Measurements from ENCODE around the gene PAX2.

GRCh38 chr10:100877461-100877850, 132.1 kb downstream of the PAX2 start:
- TF ChIP-seq SP2 (IDR thresholded peaks at IDR 0.05; ENCODE audit: low read length) (no peak), CTCF (IDR thresholded peaks at IDR 0.05; ENCODE audit: control extremely low read depth in 1 of 3, insufficient read depth in 1 of 3, low read depth in 1 of 3, low read length in 3 of 3) (no peak), RXRA (IDR thresholded peaks at IDR 0.05; ENCODE audit: insufficient read depth, low read depth, low read length) (no peak), PHF8 (conservative IDR thresholded peaks at IDR 0.05; ENCODE audit: low read depth, low read length) (no peak), RAD21 (IDR thresholded peaks at IDR 0.05 in 1 of 2, conservative IDR thresholded peaks at IDR 0.05 in 1 of 2; ENCODE audit: low read depth in 2 of 2, low read length in 2 of 2) (no peak), POLR2AphosphoS5 (IDR thresholded peaks at IDR 0.05; ENCODE audit: low read depth, low read length) (no peak), EZH2 (IDR thresholded peaks at IDR 0.05; ENCODE audit: low read depth, low read length, severe bottlenecking) (no peak)

Measured in H1 (cell line).